Tibial nerve (tissue), 4 donors: ENCODE measurements around the gene PSPH. TPM values are rescaled to one million over a fixed set of nuclear protein-coding genes. Genes with fewer than 3 reads are reported as not detected.

Source experiments
- DNase-seq, 2 donors: peaks; one replicate each; pipeline ENCODE4 v3.0.0-alpha.2; 2019; ENCODE audit warnings: low spot score in 2 of 2
- H3K27ac ChIP-seq, 4 donors: fragments of 200-600 bp; sonication (generic) in 3 of 4; one replicate each; pipeline ENCODE4 v1.5.1; 2017 to 2019; ENCODE audit warnings: mild to moderate bottlenecking in 1 of 4
- H3K27me3 ChIP-seq, 2 donors: fragments of 200-600 bp; sonication (generic) in 1 of 2; one replicate each; pipeline versions ENCODE4 v1.5.1 to v1.6.0; 2017 to 2019
- H3K36me3 ChIP-seq, 3 donors: fragments of 200-600 bp; sonication (generic); one replicate each; pipeline ENCODE4 v1.5.1; 2018 to 2019
- H3K4me1 ChIP-seq, 4 donors: fragments of 200-600 bp; sonication (generic) in 3 of 4; one replicate each; pipeline ENCODE4 v1.5.1; 2017 to 2019
- H3K4me3 ChIP-seq, 4 donors: fragments of 200-600 bp; sonication (generic) in 3 of 4; one replicate each; pipeline ENCODE4 v1.5.1; 2017 to 2019; ENCODE audit warnings: mild to moderate bottlenecking in 1 of 4, moderate library complexity in 1 of 4
- H3K9me3 ChIP-seq, 4 donors: fragments of 200-600 bp; sonication (generic) in 3 of 4; one replicate each; pipeline ENCODE4 v1.5.1; 2017 to 2019
- EP300 ChIP-seq, 2 donors: sonication (generic); formaldehyde crosslinking; IDR thresholded peaks; one replicate each; pipeline ENCODE4 v1.6.1; 2017; ENCODE audit warnings: antibody characterized with exemption in 2 of 2, mild to moderate bottlenecking in 1 of 2
- POLR2A ChIP-seq, 2 donors: fragments of 450-650 bp; IDR thresholded peaks; one replicate each; pipeline ENCODE4 v1.6.1; 2017; ENCODE audit warnings: antibody characterized with exemption in 2 of 2, mild to moderate bottlenecking in 2 of 2, moderate library complexity in 2 of 2
- WGBS, 2 donors: methylation state at CpG; one replicate each; pipeline ENCODE4 v1.1.5; 2018; 5-methylcytosine and 5-hydroxymethylcytosine counted together
- total RNA-seq, 4 donors: library from RNA; depleted of rRNA; stranded (reverse); fragments of >200 nt; gene quantifications; one replicate each; pipeline ENCODE4 v1.1.0, GENCODE V29; 2016
- TF ChIP-seq, protein P1 (sequence below), 5 experiments: fragments of 200-600 bp in 3 of 5; fragments of 450-650 bp in 2 of 5; sonication (generic) in 3 of 5; IDR thresholded peaks; one replicate each; pipeline ENCODE4 v1.5.1; 2016 to 2019; ENCODE audit warnings: antibody characterized with exemption in 5 of 5, mild to moderate bottlenecking in 3 of 5, moderate library complexity in 2 of 5

Gene PSPH
- total RNA-seq, 4 donors from 2014 or later, result 14.9 to 39.8 (median 25.1) TPM

GRCh38 chr7:55965805-55966421 is 85.3 kb downstream of the PSPH start:
- Histone ChIP-seq H3K27ac (peak overlapping the region in 2 of 4 donors; percentile 94 to 97), H3K4me1 (peaks cover 0 to 33% (median 7%) of the 10 kb centered on the region in 4 donors)

DNA sequence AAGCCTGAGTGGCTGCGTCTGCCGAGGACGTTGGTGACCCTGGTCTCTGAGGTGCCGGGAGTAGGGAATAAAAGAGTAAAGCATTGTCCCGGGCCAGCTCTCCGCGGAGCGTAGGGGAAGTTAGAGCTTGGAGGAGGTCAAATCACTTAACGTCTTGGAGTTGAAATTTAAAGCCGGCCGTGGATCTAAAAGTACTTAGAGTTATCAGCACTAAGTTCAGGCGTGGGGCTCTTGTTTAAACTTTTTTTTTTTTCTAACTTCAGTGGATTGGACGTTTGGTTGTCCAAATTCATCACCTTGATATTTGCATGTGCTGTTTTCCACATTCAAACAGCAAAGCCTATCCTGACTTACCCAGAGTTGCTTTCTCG is 86.2 kb downstream of the PSPH start:
- peaks cover 0 to 28% (median 7%) of the 10 kb centered on the region in 4 donors for H3K4me1 ChIP-seq
- WGBS, 2 donors, result 2% methylated on average over 13 to 14 of the region's 14 CpGs
- TF ChIP-seq EP300 (IDR thresholded peaks at IDR 0.05), result no peak
- no peak for TF ChIP-seq POLR2A (IDR thresholded peaks at IDR 0.05)
- TF ChIP-seq, protein P1, sequence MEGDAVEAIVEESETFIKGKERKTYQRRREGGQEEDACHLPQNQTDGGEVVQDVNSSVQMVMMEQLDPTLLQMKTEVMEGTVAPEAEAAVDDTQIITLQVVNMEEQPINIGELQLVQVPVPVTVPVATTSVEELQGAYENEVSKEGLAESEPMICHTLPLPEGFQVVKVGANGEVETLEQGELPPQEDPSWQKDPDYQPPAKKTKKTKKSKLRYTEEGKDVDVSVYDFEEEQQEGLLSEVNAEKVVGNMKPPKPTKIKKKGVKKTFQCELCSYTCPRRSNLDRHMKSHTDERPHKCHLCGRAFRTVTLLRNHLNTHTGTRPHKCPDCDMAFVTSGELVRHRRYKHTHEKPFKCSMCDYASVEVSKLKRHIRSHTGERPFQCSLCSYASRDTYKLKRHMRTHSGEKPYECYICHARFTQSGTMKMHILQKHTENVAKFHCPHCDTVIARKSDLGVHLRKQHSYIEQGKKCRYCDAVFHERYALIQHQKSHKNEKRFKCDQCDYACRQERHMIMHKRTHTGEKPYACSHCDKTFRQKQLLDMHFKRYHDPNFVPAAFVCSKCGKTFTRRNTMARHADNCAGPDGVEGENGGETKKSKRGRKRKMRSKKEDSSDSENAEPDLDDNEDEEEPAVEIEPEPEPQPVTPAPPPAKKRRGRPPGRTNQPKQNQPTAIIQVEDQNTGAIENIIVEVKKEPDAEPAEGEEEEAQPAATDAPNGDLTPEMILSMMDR (IDR thresholded peaks at IDR 0.05), result no peak
- DNase-seq, result peak in 1 of 2 donors; percentile 22
- H3K4me3 ChIP-seq, result peak overlapping the region; percentile 48 to 77 (median 66)
- H3K9me3 ChIP-seq, result no peaks in the 10 kb centered on the region
- H3K27ac ChIP-seq, result peak overlapping the region; percentile 90 to 97 (median 95)
- no peaks in the 10 kb centered on the region for H3K27me3 ChIP-seq
- peaks cover 0 to 36% (median 0%) of the 10 kb centered on the region in 3 donors for H3K36me3 ChIP-seq

More at GRCh38 chr7:55965805-55966421, 85.3 kb downstream of the PSPH start:
- Histone ChIP-seq H3K9me3 (no peaks in the 10 kb centered on the region), H3K36me3 (peaks cover 0 to 44% (median 0%) of the 10 kb centered on the region in 3 donors), H3K4me3 (peak overlapping the region in 1 of 4 donors; percentile 77), H3K27me3 (no peaks in the 10 kb centered on the region)
- DNase-seq, result no peak
- 72 to 76% methylated on average over 13 of the region's 13 CpGs for WGBS, 2 donors
- no peak for TF ChIP-seq EP300 (IDR thresholded peaks at IDR 0.05)
- TF ChIP-seq, protein P1 (IDR thresholded peaks at IDR 0.05), result no peak

GRCh38 chr7:55964261-55965099 is 86.8 kb downstream of the PSPH start, which contains the start of gene NIPSNAP2:
NIPSNAP2 (plus strand) TSS chr7:55964585; CDS start chr7:55964610, 25 bp downstream.
- no peaks in the 10 kb centered on the region for H3K27me3 ChIP-seq
- 0% methylated on average over 27 to 30 of the region's 105 CpGs for WGBS, 2 donors
- H3K4me1 ChIP-seq, result peaks cover 0 to 28% (median 7%) of the 10 kb centered on the region in 4 donors

DNA sequence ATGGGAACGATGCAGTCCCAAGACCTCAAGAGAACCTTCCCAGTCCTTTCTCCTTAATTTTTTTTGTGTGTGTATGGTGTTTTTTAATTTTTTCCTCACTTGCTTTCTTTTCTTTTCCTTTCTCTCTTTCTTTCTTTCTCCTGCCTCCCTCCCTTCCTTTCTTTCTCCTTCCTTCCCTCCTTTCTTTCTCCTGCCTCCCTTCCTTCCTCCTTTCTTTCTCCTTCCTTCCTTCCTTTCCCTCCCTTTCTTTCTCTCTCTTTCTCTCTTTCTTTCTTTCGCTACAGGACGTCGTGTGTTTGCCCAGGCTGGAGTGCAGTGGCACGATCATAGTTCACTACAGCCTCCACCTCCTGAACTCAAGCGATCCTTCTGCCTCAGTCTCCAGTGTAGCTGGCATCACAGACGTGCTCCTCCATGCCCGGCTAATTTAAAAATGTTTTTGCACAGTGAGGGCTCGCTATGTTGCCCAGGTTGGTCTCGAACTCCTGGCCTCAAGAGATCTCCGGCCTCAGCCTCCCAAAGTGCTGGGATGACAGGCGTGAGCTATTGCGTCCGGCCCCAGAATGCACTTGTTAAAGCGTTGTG is 87.6 kb downstream of the PSPH start:
- WGBS, 2 donors, result 72 to 73% methylated on average over 15 of the region's 15 CpGs
- no peaks in the 10 kb centered on the region for H3K27me3 ChIP-seq
- H3K9me3 ChIP-seq, result no peaks in the 10 kb centered on the region
- TF ChIP-seq POLR2A (IDR thresholded peaks at IDR 0.05) (no peak), EP300 (IDR thresholded peaks at IDR 0.05) (no peak)
- TF ChIP-seq, protein P1 (IDR thresholded peaks at IDR 0.05), result no peak
- DNase-seq, result no peak
- peaks cover 0 to 28% (median 7%) of the 10 kb centered on the region in 4 donors for H3K4me1 ChIP-seq
- peak overlapping the region; percentile 47 to 77 (median 57) for H3K4me3 ChIP-seq
- peaks cover 0 to 23% (median 0%) of the 10 kb centered on the region in 3 donors for H3K36me3 ChIP-seq
- H3K27ac ChIP-seq, result peak overlapping the region; percentile 16 to 97 (median 94)

More at GRCh38 chr7:55964261-55965099, 86.8 kb downstream of the PSPH start, which contains the start of gene NIPSNAP2:
- peak; percentile 13 to 17 for DNase-seq
- peaks cover 0 to 31% (median 0%) of the 10 kb centered on the region in 3 donors for H3K36me3 ChIP-seq
- no peaks in the 10 kb centered on the region for H3K9me3 ChIP-seq
- TF ChIP-seq POLR2A (IDR thresholded peaks at IDR 0.05), result peak; percentile 57 to 59
- TF ChIP-seq, protein P1 (IDR thresholded peaks at IDR 0.05), result peak; percentile 33 to 97 (median 83)
- TF ChIP-seq EP300 (IDR thresholded peaks at IDR 0.05), result peak in 1 of 2 donors; percentile 31
- peak within 1 kb of the TSS; percentile 48 to 77 (median 66) for H3K4me3 ChIP-seq
- peak within 1 kb of the TSS; percentile 90 to 97 (median 95) for H3K27ac ChIP-seq
